Keratinocyte (primary cell): ENCODE data around the gene YTHDF1.

Experiments
- CTCF ChIP-seq, 3 experiments: IDR thresholded peaks in 1 of 3; conservative IDR thresholded peaks in 1 of 3; optimal IDR thresholded peaks in 1 of 3; 2 replicates in 2 of 3; 3 replicates in 1 of 3; pipeline versions ENCODE3 to v1.5.1; 2011; ENCODE audit warnings: low read length in 3 of 3, mild to moderate bottlenecking in 3 of 3, moderate library complexity in 2 of 3, control low read depth in 1 of 3, inconsistent platforms in 1 of 3; ENCODE audit not compliant: insufficient read depth in 2 of 3; ENCODE audit errors: extremely low read depth in 1 of 3
- EZH2 ChIP-seq: IDR thresholded peaks from one replicate; pipeline ENCODE4 v1.6.1; 2012; ENCODE audit warnings: inconsistent platforms, mild to moderate bottlenecking, low read length, moderate library complexity

- TF ChIP-seq CTCF (optimal IDR thresholded peaks at IDR 0.05 in 1 of 3, IDR thresholded peaks at IDR 0.05 in 1 of 3, conservative IDR thresholded peaks at IDR 0.05 in 1 of 3; ENCODE audit: extremely low read depth in 1 of 3, insufficient read depth in 2 of 3, low read length in 3 of 3) (no peak), EZH2 (no peak)
Observed at GRCh38 chr20:63163596-63164483, 52.1 kb downstream of the YTHDF1 start.
